Measurements from ENCODE around the gene SLC27A4.
A peak's percentile ranks its signal among the peaks of the same experiment; 100 is the strongest.

Gene SLC27A4

GRCh38 chr9:128341435-128341849 lies 1.1 kb downstream of the SLC27A4 start:
- TF ChIP-seq CTCF (IDR thresholded peaks at IDR 0.05; ENCODE audit: insufficient read depth, low read length, poor library complexity, severe bottlenecking): peak; percentile 83
- peak overlapping the region; percentile 80 for H3K4me3 ChIP-seq (replicated peaks; ENCODE audit: low read depth, low read length)
- H3K36me3 ChIP-seq (ENCODE audit: control insufficient read depth, insufficient read depth, low read length): peaks cover 11% of the 10 kb centered on the region
- H3K27me3 ChIP-seq (replicated peaks; ENCODE audit: control insufficient read depth, insufficient read depth, low read length): no peaks in the 10 kb centered on the region
- peak; percentile 45 for DNase-seq (ENCODE audit: extremely low read depth, insufficient read length)

- H3K36me3 ChIP-seq (ENCODE audit: control insufficient read depth, insufficient read depth, low read length): peaks cover 14% of the 10 kb centered on the region
- no peak overlapping the region for H3K4me3 ChIP-seq (replicated peaks; ENCODE audit: low read depth, low read length)
- TF ChIP-seq CTCF (IDR thresholded peaks at IDR 0.05; ENCODE audit: insufficient read depth, low read length, poor library complexity, severe bottlenecking): no peak
- DNase-seq (ENCODE audit: extremely low read depth, insufficient read length): no peak
- H3K27me3 ChIP-seq (replicated peaks; ENCODE audit: control insufficient read depth, insufficient read depth, low read length): no peaks in the 10 kb centered on the region
Measured at GRCh38 chr9:128342971-128343680, 2.8 kb downstream of the SLC27A4 start.

- Histone ChIP-seq H3K27me3 (replicated peaks; ENCODE audit: control insufficient read depth, insufficient read depth, low read length) (no peaks in the 10 kb centered on the region), H3K4me3 (replicated peaks; ENCODE audit: low read depth, low read length) (no peak overlapping the region), H3K36me3 (ENCODE audit: control insufficient read depth, insufficient read depth, low read length) (peaks cover 17% of the 10 kb centered on the region)
- no peak for DNase-seq (ENCODE audit: extremely low read depth, insufficient read length)
- TF ChIP-seq CTCF (IDR thresholded peaks at IDR 0.05; ENCODE audit: insufficient read depth, low read length, poor library complexity, severe bottlenecking): no peak
Measured at GRCh38 chr9:128343855-128344254, 3.5 kb downstream of the SLC27A4 start.

- no peak for TF ChIP-seq CTCF (IDR thresholded peaks at IDR 0.05; ENCODE audit: insufficient read depth, low read length, poor library complexity, severe bottlenecking)
- no peak for DNase-seq (ENCODE audit: extremely low read depth, insufficient read length)
- no peaks in the 10 kb centered on the region for H3K27me3 ChIP-seq (replicated peaks; ENCODE audit: control insufficient read depth, insufficient read depth, low read length)
- no peak overlapping the region for H3K4me3 ChIP-seq (replicated peaks; ENCODE audit: low read depth, low read length)
- H3K36me3 ChIP-seq (ENCODE audit: control insufficient read depth, insufficient read depth, low read length): peaks cover 25% of the 10 kb centered on the region
Measured at GRCh38 chr9:128344931-128345605, 4.7 kb downstream of the SLC27A4 start.

GRCh38 chr9:128349125-128349524 lies 8.8 kb downstream of the SLC27A4 start:
- H3K36me3 ChIP-seq (ENCODE audit: control insufficient read depth, insufficient read depth, low read length): peaks cover 19% of the 10 kb centered on the region
- H3K4me3 ChIP-seq (replicated peaks; ENCODE audit: low read depth, low read length): no peak overlapping the region
- no peak for DNase-seq (ENCODE audit: extremely low read depth, insufficient read length)
- H3K27me3 ChIP-seq (replicated peaks; ENCODE audit: control insufficient read depth, insufficient read depth, low read length): no peaks in the 10 kb centered on the region
- no peak for TF ChIP-seq CTCF (IDR thresholded peaks at IDR 0.05; ENCODE audit: insufficient read depth, low read length, poor library complexity, severe bottlenecking)

Data from GM06990 (cell line).